GM19043 (cell line): ENCODE results near the gene CXCL1.
"Not testable (repeated sequence)": the region's sequence is repeated elsewhere in the genome, so short reads cannot be mapped to it uniquely, and the experiment has no call there.

Source experiments
- ATAC-seq: cut with Tn5 transposase; IDR thresholded peaks from one replicate; pipeline ENCODE4 v1.9.1; 2021; ENCODE audit warnings: low read depth; ENCODE audit not compliant: unreplicated experiment

CXCL1 gene

GRCh38 chr4:73872316-73873108 lies 3.3 kb downstream of the CXCL1 start:
- ATAC-seq: no peak

- ATAC-seq: no peak
These were observed 5.2 kb downstream of the CXCL1 start for GRCh38 chr4:73874386-73874785.

- no peak for ATAC-seq
These were observed 6.2 kb downstream of the CXCL1 start for GRCh38 chr4:73875401-73875800.

- ATAC-seq: no peak
These were observed 14.1 kb downstream of the CXCL1 start for GRCh38 chr4:73883306-73883705.

- ATAC-seq: no peak
These were observed 16.5 kb downstream of the CXCL1 start for GRCh38 chr4:73885574-73886267.

DNA sequence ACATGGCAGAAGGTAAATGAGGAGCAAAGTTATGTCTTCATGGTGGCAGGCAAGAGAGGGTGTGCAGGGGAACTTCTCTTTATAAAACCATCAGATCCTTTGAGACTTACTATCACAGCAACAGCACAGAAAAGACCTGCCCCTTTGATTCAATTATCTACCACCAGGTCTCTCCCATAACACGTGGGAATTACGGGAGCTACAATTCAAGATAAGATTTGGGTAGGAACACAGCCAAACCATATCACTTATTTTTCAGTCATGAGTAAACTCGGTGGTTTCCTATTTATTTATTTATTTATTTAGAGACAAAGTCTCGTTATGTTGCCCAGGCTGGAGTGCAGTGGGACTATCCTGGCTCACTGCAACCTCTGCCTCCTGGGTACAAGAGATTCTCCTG lies 22.1 kb downstream of the CXCL1 start:
- no peak for ATAC-seq

DNA sequence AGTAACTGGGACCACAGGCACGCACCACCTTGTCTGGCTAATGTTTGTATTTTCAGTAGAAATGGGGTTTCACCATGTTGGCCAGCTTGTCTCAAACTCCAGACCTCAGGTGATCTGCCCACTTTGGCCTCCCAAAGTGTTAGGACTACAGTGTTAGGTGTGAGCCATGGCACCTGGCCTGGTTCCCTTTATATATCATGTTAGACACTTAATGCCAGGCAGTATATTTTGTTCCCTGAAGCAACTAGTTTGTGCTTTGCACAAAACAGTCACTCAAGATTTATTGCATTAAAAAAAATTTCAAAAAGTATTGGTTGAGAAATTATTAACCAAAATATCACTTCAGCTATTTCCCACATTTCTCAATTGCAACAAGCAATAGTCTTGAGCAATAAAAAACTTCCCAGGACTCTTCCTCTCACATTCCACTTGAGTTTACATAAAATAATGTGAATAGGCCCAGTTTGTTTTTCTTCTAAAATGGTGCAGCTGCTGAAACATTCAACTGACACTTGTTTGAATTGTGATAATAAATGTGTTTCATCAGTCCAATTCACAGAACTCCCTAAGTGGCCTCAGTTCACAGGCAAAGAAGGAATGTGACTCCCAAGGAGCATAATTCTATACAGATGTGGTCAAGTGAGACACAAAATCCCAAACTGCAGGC lies 22.7 kb downstream of the CXCL1 start:
- no peak for ATAC-seq

DNA sequence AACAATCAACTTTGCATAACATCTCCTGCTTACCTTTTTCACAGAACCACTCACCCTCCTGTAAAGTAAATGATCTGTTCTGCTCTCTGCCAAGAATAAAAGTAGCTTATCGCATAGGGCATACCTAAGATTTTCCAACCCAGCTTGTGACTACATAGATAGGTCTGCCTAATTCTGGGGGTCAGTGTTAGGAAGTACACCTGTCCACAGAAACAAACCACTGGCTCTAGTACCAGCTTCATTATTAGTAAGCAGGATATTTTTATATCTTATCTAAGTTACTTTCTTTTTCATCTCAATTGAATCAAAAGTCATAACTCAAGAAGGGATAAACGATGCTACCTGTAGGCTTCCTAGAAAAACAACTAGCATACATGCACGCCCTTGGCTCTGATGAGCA lies 23.8 kb downstream of the CXCL1 start:
- ATAC-seq: no peak

DNA sequence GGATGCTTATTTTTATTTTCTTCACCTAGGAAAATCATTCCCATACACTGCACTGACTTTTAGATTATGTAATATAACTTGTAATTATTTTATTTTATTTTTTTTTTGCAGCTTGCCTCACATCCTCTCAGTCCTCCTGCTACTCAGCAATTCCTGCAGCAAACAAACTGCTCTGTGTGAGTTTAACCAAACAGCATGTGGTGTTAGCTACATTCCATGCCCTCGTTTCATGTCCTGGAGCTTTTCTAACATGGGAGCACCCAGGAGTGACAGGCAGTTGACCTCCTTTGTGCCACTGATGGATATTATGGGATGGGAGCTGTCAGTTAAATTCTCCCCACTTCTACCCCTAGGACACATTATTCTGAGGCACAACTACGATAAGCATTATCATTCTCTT lies 24.8 kb downstream of the CXCL1 start:
- ATAC-seq: no peak

DNA sequence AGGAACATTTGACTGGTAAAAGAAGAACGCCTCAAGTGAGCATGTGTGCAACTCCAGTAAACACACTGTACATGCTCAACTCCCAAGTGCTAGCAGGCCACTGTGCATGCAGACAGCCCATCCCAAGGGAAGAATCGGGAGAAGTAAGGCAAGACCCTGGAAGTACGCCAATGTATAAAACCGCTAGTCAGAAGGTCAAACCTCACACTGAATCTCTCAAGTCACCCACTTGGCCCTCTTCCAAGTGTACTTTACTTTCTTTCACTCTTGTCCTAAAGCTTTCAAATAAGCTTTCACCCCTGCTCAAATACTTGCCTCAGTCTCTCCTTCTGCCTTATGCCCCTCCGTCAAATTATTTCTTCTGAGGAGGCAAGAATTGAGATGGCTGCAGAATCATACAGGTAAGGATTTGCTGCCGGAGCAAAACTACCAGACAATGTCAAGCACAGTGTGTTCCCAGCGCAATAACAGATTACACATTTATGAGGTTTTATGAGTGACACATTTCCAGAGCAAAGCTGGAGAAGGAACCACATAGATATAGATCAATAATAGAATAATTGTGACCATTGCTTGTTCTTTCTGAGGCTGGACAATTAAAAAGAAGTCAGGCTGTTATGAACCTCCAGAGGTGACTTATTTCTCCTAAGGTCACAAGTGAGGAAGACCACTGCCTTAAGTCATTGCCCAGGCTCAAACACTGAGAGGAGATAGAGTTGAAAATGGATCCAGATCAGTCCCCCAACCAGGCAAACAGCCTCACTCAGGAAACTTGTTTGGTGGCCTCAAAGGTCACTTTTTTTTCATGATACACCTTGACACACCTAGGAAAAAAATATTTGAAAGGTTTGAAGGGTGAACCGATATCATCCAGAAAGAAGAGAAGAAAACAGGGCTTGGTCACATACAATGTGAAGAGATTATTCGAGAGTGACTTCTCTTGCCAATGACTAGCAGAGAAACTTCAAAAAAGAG lies 26.3 kb downstream of the CXCL1 start:
- ATAC-seq: no peak

GRCh38 chr4:73896416-73896815 lies 27.2 kb downstream of the CXCL1 start:
- ATAC-seq: no peak

DNA sequence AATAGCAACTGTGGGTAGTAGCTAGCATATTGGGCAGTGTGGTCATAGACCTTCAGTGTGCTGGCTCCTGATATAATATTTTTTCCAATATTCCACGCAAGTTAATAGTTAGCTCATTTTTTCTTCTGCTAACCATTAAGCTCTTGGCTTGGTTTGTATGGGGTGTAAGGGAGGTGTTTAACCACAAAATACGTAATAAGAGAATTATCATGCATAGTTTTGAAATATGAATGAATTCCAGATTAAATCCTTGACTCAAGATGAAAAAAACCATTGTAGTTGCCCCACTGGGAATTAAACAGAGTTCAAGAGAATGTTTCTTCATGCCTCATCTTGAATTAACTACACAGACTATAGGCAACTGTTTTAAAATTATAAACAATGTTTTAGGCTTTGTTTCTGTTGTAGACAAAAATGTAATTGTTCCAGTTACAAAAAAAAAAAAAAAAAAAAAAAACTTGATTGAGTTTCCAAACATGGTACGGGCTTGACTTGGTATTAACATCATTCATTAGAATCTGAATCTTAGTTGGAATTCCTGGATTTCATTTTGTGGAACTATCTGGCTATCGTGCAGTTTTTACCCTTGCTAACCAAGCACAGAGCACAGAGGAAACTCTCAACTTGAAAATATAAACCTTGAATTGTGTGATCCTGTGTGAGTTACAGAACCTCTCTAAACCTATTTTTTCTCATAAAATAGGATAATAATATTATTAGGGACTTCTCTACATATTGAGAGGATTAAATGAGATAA lies 28.4 kb downstream of the CXCL1 start:
- no peak for ATAC-seq

DNA sequence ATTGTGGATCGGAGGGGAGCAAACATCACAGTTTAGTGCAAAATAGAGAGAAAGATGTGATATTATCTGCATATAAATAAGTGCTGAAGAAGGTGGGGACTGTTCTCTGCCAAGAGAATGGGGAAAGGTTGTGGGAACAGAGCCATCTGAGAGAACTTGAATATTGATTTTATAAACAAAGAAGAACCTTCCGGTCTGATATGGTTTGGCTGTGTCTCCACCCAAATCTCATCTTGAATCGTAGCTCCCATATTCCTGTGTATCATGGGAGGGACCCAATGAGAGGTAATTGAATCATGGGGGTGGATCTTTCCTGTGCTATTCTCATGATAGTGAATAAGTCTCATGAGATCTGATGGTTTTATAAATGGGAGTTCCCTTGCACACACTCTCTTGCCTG lies 30.1 kb downstream of the CXCL1 start:
- not testable (repeated sequence) for ATAC-seq

GRCh38 chr4:73901031-73901430 lies 31.8 kb downstream of the CXCL1 start:
- no peak for ATAC-seq

GRCh38 chr4:73902038-73902637 lies 32.9 kb downstream of the CXCL1 start:
- no peak for ATAC-seq

DNA sequence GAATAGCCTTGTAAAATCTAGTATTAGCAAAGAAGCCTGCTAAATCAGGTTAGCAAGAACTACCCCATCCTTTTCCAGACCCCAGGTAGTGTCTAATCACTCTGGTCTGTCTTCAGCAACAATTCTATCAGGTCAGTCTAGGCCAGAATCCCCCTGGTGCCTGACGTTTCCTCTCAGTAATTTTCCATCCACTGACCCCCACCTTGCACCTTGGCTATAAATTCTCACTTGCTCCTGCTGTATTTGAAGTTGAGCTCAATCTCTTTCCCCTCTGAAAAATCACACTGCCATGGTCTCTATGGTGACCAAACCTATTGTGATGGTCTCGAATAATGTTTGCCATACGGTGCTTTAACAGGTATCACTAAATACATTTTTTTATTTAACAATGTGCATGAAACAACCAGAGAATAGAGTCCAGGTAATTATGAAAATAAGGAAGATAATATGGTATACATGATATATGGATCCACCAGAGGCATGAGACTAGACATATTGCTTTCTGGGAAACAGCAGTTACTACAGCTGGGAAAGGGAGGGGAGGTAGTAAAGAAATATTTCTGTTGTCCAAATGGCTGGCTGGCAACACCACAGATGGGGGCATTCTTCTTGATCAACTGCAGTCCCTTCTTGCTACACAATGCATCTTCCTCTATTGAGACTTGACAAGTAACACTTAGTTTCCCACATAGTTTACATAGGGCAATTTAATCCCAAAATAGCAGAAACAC lies 33.8 kb downstream of the CXCL1 start:
- ATAC-seq: no peak

GRCh38 chr4:73904491-73904890 lies 35.3 kb downstream of the CXCL1 start:
- ATAC-seq: no peak

DNA sequence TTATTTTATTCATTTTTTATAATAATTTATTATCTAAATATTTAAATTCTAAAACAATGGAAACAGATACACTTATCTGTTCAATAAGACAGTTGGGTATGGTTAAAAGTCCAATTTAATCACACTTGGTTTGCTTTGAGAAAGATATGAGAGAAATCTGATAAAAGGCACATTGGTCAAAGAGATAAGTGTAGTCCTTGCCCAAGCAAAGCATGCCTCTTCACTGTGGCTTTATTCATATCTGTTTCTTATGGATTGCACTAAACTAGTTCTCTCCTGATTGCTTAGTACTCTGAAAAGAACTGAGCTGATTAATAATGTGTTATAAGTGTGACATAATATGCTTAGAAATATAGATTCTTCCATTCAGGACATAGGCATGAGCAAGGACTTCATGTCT lies 39.8 kb downstream of the CXCL1 start:
- no peak for ATAC-seq

DNA sequence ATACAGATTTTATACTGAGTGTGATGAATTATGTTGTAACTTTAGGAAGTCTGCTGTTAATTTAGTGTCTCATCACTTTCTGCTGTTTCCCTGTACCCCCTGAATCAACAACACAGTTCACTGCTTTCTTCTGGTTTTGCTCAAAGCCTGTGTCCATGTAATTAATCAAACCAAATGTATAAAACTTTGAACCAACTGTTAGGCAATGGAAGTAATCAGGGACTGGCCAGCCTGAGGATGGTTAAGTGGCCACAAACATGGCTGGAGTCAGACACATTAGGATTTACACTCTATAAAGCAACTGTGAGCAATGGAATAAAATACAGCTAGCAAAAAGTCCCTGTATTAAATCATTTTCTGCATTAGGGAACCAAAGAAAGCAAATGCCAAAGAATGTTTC lies 42.6 kb downstream of the CXCL1 start:
- no peak for ATAC-seq
